GM19099 (cell line): ENCODE results near the gene ZMYM2.

Source experiments
- POLR2A ChIP-seq: IDR thresholded peaks from 3 replicates; pipeline ENCODE4 v1.6.1; 2011; ENCODE audit warnings: low read depth; ENCODE audit not compliant: insufficient read length; ENCODE audit errors: extremely low read depth

The ZMYM2 gene

DNA sequence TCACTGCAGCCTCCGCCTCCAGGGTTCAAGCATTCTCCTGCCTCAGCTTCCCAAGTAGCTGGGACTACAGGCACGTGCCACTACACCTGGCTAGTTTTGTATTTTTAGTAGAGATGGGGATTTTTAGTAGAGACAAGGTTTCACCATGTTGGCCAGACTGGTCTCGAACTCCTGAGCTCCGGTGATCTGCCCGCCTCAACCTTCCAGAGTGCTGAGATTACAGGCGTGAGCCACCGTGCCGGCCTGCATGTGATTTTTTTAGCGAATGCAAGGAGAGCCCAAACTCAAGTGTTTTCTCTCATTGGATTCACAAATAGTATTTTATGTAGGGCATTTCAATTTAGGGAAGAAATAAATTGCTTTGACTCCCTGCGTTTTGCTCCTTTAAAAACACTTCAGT lies 4.4 kb downstream of the ZMYM2 start:
- TF ChIP-seq POLR2A = no peak

DNA sequence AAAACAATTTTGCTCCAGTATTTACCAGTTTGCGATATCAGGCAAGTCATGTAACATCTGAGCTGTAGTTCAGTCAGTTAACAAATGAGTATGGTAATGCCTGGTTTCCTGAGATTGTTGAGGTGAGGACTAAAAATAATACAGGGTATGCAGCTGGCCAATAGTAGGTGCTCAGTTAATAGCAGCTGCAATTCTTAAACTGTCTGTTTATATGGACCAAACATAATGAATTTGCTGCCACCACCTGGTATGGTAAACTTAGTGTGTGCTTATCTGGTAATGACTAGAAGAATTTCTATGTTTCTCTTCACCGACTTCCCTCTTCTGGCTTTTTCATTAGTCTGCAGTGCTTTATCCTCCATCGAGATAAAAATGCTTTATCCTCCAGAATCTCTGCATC lies 9.1 kb downstream of the ZMYM2 start:
- TF ChIP-seq POLR2A = no peak

DNA sequence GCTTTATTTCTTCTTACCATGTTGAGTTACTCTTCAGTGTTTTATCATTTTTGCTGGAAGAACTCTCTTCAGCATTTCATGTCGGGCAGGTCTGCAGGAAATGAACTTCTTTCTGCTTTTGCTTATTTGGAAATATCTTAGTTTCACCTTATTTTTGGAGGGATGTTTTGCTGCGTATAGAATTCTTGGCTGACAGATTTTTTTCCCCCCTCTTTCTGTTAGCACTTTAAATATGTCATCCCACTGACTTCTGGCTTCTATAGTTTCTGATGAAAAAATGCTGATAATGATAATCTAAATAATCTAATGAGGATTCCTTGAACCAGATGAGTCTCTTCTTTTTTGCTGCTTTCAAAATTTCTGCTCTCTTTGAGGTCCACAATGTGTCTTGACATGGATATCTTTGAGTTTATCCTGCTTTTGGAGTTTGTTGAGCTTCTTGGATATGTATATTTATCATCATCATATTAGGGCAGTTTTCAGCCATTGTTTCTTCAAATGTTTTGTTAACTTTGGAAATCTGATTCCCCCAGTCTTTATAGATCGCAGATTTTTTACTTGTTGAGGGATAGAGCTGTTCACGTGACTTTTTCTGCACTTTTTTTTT lies 20.4 kb downstream of the ZMYM2 start:
- no peak for TF ChIP-seq POLR2A

DNA sequence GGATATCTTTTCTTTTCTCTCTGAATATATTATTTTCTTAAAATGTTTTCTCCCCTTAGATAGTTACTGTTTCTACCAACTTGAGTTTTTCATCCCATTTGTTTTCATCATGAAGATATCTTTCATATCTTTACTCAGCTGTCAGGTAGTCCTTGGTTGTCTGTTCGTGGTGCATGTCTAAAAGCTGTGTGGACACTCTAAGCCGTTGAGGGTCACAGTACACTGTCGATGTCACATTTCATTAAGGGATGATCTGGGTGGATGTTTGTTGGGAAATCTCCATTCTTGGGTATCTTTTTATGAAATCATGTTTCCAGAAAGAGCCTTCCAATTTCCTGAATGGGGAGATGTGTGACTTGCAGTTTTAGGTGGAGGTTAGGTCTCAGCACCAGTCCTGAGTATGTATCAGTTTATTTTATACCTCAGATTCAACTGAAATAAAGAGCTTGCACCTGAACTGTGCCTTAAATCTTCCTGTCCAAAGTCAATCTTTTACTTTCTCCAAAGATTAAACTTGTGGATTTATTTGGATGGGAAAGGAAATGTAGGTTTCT lies 23.2 kb downstream of the ZMYM2 start:
- TF ChIP-seq POLR2A = no peak

DNA sequence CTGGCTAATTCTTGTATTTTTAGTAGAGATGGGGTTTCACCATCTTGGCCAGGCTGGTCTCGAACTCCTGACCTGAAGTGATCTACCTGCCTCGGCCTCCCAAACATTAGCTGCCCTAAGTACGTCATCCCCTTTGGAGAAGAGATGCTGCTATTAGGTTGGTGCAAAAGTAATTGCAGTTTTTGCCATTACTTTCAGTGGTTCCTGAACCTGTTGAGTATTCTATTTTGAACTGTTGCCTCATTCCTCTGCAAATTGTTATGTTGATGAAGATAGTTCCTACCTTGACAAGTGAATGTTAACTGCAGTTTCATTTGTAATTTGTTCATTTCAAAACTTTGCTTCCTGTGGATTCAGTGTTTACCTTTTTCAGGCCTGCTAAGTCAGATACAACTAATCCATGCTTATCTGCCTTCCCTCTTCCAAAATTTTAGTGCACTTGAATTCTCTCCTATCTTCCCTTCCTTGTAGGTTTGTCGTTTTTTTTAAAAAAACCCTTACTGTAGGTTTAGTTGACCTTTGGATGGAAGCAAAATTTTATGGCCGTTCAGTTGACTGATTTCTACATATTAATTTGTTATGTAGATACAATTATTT lies 24.0 kb downstream of the ZMYM2 start:
- TF ChIP-seq POLR2A = no peak

DNA sequence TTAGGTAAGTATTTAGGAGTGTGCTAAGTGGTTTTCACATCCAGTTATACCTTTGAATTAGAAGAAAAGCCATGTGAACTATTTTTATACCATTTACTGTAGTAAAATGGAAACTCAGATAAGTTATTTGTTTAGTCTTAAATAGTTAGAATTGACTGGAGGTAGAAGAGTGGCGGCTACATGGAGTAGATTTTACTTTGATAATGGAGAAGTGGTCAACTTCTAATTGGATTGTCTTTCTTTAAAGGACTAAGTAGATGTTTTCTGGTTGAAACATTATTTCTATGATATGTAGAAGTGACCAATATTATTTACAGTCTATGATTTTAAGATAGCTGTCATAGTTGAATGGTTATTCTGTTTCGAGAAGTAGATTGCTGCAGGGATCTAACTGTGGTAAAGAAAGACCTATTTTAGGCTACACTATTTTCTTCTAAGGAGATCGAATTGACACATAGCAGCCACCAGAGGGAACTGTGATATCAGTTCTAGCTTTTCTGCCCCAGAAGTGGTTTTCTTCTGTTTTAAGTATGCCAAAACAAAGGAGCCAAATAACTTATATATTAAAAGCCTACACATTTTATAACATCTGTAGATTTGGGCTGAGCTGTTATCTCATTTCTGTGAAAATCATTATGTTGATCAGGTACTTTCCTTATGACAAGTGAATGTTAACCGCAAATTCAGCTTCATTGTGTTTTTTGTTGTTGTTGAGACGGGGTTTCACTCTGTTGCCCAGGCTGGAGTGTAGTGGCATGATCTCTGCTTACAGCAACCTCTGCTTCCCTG lies 26.1 kb downstream of the ZMYM2 start:
- no peak for TF ChIP-seq POLR2A

DNA sequence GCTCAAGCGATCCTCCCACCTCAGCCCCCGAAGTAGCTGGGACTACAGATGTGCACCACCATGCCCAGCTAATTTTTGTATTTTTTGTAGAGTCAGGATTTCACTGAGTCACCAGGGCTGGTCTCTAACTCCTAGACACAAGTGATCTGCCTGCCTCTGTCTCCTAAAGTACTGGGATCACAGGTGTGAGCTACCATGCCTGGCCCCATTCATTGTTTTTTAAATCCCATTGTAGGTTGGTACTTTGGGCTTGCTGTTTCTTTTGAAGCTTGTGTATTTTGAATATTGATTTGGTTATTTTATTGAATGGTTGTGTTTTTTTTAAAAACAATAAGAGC lies 26.7 kb downstream of the ZMYM2 start:
- no peak for TF ChIP-seq POLR2A

DNA sequence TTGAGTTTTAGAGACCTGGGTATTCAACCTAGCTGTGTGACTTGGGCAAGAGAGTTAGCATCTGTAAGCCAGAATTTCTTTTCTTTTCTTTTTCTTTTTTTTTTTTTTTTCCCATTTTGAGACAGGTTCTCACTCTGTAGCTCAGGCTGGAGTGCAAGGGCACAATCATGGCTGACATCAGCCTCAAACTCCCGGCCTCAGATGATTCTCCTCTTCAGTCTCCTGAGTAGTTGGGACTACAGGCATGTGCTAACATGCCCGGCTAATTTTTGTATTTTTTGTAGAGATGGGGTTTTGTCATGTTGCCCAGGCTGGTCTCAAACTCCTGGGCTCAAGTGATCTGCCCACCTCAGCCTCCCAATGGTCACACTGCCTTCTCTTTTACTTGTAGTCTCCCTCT lies 33.0 kb downstream of the ZMYM2 start:
- TF ChIP-seq POLR2A = no peak

DNA sequence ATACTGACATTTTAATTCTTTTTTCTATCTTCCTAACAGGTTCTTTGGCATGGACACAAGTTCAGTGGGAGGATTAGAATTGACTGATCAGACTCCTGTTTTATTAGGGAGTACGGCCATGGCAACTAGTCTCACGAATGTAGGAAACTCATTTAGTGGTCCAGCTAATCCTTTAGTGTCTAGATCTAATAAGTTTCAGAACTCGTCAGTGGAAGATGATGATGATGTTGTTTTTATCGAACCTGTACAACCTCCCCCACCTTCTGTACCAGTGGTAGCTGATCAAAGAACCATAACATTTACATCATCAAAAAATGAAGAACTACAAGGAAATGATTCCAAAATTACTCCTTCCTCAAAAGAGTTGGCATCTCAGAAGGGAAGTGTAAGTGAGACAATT lies 34.5 kb downstream of the ZMYM2 start:
- no peak for TF ChIP-seq POLR2A

DNA sequence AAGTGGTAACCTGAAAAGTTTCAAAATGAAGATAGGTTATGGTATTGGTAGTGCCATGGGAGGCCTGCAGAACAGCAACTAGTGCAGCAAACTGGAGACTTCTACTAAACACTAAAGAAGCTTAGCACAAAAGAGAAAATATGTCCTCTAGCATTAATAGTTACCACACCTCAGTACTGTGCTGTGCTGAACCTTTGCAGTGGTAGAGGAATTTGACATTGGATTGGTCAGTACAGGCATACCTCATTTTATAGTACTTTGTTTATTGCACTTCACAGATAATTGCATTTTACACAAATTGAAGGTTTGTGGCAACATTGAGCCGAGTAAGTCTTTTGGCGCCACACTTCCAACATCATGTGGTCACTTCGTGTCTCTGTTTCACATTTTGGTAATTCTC lies 40.4 kb downstream of the ZMYM2 start:
- TF ChIP-seq POLR2A = no peak

DNA sequence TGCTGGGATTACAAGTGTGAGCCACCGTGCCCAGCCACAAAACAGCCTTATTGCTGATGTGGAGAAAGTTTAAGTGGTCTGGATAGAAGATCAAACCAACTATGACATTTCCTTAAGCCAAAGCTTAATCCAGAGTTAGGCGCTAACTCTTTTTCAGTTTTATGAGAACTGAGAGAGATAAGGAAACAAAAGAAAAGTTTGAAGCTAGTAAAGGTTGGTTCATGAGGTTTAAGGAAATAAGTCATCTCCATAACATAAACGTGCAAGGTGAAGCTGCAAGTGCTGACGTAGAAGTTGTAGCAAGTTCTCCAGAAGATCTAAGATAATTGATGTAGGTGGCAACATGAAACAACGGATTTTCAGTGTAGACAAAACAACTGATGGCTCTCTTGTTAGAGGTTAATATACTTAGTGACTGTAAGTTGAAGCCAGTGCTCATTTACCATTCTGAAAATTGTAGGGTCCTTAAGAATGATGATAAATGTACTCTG lies 41.6 kb downstream of the ZMYM2 start:
- no peak for TF ChIP-seq POLR2A

DNA sequence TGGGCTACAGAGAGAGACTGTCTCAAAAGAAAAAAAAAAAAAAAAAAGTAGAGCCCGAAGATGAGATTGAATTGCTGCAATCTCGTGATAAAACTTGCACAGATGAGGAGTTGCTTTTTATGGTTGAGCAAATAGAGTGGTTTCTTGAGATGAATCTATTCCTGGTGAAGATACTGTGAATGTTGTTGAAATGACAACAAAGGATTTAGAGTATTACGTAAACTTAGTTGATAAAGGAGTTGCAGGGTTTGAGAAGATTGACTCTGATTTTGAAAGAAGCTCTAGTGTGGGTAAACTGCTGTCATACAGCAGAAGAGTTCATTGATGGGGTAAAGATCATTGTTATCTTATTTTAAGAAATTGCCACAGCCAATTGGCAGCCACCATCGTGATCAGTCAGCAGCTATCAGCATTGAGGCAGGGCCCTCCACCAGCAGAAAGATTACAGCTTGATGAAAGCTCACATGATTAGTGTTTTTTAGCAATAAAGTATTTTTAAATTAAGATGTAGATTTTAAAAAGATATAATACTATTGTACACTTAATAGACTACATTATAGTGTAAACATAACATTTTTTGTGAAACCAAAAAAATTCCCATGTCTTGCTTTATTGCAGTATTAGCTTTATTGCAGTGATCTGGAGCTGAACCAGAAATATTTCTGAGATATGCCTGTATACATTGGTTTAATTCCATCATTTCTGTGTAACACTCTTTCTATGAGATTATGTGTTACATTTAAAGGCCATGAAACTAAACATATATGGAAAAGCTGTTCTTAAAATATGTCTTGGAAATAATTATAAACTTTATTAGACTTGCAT lies 43.1 kb downstream of the ZMYM2 start:
- TF ChIP-seq POLR2A = no peak

DNA sequence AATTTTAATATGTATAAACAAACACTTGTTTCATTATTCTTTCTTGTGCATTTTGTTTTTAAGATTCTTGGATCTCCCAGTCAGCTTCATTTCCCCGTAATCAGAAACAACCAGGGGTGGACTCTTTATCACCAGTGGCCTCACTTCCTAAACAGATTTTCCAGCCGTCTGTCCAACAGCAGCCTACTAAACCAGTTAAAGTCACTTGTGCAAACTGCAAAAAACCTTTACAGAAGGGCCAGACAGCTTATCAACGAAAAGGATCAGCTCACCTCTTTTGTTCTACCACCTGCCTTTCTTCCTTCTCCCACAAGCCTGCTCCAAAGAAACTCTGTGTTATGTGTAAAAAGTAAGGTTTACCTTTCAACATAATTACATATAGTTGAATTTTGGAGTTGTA lies 44.3 kb downstream of the ZMYM2 start:
- TF ChIP-seq POLR2A = no peak

DNA sequence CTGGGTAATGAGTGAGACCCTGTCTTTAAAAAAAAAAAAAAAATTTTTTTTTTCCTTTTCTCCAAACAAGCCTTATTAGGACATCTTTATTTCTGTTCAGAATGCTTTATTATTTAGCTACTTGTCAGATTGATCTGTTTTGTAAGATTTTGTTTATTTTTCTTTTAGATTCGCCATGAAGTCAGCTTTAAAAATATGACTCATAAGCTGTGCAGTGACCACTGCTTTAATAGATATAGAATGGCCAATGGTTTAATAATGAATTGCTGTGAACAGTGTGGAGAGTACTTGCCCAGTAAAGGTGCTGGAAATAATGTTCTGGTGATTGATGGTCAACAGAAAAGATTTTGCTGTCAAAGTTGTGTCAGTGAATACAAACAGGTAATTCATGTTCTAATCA lies 47.7 kb downstream of the ZMYM2 start:
- no peak for TF ChIP-seq POLR2A

DNA sequence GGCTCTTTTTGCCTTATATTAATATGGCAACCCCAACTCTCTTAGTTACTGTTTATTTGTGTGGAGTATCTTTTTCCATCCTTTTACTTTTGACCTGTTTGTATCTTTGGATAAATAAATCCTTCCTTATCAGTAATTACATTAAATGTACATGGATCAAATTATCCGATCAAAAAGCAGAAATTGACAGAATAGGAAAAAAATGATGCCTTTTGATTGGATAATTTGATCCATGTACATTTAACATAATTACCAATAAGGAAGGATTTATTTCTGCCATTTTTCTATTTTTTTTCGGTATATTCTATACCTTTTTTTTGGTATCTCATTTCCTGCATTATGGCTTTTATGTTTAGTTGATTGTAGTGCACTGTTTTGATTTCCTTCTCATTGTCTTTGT lies 57.2 kb downstream of the ZMYM2 start:
- no peak for TF ChIP-seq POLR2A
